ENCODE measurements around the gene GNAQ.

DNA sequence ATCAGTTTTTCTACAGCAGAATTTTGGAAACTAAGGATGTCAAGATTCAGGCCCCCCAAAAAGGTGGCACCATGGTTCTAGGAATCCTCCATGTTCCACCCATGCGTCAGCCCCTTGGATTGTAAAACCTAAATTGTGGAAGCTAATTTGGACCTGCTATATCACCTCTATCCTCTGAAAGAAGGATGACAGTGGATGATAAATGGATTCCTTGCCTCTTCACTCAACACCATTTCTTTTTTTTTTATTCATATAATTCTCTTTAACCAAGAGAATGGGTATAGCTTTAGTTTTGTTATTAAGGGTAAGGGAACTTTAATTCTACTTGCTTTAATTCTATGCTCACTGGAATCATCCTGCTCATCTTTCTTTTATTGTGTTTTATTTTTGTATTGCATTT, 71.8 kb downstream of the GNAQ start:
- no peak for TF ChIP-seq CTCF (IDR thresholded peaks at IDR 0.05)
- TF ChIP-seq POLR2A (IDR thresholded peaks at IDR 0.05), result no peak
